ENCODE results near the gene COPS7A. TPM values are rescaled to one million over a fixed set of nuclear protein-coding genes. Genes with fewer than 3 reads are reported as not detected.

The COPS7A gene
- total RNA-seq, 4 donors from 2014 or later = 46.9 to 74.4 (median 70.0) TPM

DNA sequence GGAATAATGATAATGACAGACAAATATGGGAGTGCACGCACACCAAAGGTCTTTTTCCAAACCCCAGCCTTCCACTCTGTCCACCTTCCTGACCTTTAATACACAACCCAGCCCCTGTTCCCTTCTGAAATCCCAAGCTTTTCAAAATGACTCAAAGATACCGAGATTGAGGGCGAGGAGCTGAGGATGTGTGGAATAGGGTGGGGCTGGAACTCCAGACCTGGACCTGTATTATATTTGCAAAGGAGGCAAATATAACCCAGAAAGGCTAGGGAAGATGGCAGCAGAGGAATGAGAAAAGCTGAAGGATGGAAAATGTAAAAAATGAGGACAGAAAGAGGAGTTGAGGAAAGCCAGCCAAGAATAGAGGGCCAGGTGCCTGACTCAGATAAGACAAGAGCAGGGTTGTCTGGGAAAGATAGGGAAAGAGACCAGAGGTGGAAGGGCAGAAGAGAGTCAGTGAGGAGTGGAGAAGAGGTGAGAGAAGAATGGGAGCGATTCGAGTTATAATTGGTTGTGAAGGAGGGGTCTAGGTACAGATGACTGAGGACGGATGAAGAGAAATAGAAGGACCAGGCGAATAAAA is 41.3 kb downstream of the COPS7A start:
- 30 to 38% methylated on average over 7 of the region's 7 CpGs for WGBS, 2 donors
- TF ChIP-seq CTCF (IDR thresholded peaks at IDR 0.05) (no peak), EP300 (IDR thresholded peaks at IDR 0.05) (no peak), POLR2A (IDR thresholded peaks at IDR 0.05) (no peak)
- H3K4me1 ChIP-seq = peaks cover 3 to 57% (median 33%) of the 10 kb centered on the region in 4 donors
- H3K4me3 ChIP-seq = peak overlapping the region; percentile 59 to 84 (median 72)
- no peaks in the 10 kb centered on the region for H3K9me3 ChIP-seq
- peaks cover 0 to 10% (median 0%) of the 10 kb centered on the region in 3 donors for H3K36me3 ChIP-seq
- peak overlapping the region; percentile 90 to 96 (median 94) for H3K27ac ChIP-seq
- no peaks in the 10 kb centered on the region for H3K27me3 ChIP-seq
- no peak for DNase-seq (ENCODE audit: low spot score in 2 of 2)

GRCh38 chr12:6765634-6766581 is 42.1 kb downstream of the COPS7A start, which contains the start of gene PTMS:
TSS of gene PTMS (plus strand) at chr12:6766363. CDS start at chr12:6766706, 343 bp downstream.
- WGBS, 2 donors = 4 to 5% methylated on average over 33 to 39 of the region's 63 CpGs
- H3K9me3 ChIP-seq = no peaks in the 10 kb centered on the region
- peaks cover 0 to 17% (median 0%) of the 10 kb centered on the region in 3 donors for H3K36me3 ChIP-seq
- peak within 1 kb of the TSS; percentile 90 to 96 (median 95) for H3K27ac ChIP-seq
- no peaks in the 10 kb centered on the region for H3K27me3 ChIP-seq
- TF ChIP-seq CTCF (IDR thresholded peaks at IDR 0.05) (no peak), EP300 (IDR thresholded peaks at IDR 0.05) (peak in 1 of 2 donors; percentile 84), POLR2A (IDR thresholded peaks at IDR 0.05) (peak; percentile 9 to 70)
- H3K4me1 ChIP-seq = peaks cover 3 to 65% (median 33%) of the 10 kb centered on the region in 4 donors
- peak within 1 kb of the TSS; percentile 72 to 84 (median 78) for H3K4me3 ChIP-seq
- peak; percentile 61 to 69 for DNase-seq (ENCODE audit: low spot score in 2 of 2)

GRCh38 chr12:6766651-6767349 is 43.0 kb downstream of the COPS7A start:
- 0 to 1% methylated on average over 59 to 65 of the region's 88 CpGs for WGBS, 2 donors
- Histone ChIP-seq H3K27me3 (no peaks in the 10 kb centered on the region), H3K27ac (peak overlapping the region; percentile 90 to 96 (median 95)), H3K4me1 (peaks cover 3 to 74% (median 38%) of the 10 kb centered on the region in 4 donors), H3K9me3 (no peaks in the 10 kb centered on the region), H3K4me3 (peak overlapping the region; percentile 72 to 84 (median 78)), H3K36me3 (peaks cover 0 to 26% (median 0%) of the 10 kb centered on the region in 3 donors)
- TF ChIP-seq CTCF (IDR thresholded peaks at IDR 0.05) = peak; percentile 80 to 97 (median 92)
- TF ChIP-seq POLR2A (IDR thresholded peaks at IDR 0.05) = peak; percentile 33 to 69
- peak in 1 of 2 donors; percentile 74 for TF ChIP-seq EP300 (IDR thresholded peaks at IDR 0.05)
- DNase-seq (ENCODE audit: low spot score in 2 of 2) = peak; percentile 62 to 65

GRCh38 chr12:6767353-6768319 is 43.8 kb downstream of the COPS7A start:
- DNase-seq (ENCODE audit: low spot score in 2 of 2) = no peak
- peak overlapping the region; percentile 90 to 96 (median 95) for H3K27ac ChIP-seq
- 10% methylated on average over 35 to 38 of the region's 44 CpGs for WGBS, 2 donors
- H3K27me3 ChIP-seq = no peaks in the 10 kb centered on the region
- peaks cover 3 to 82% (median 44%) of the 10 kb centered on the region in 4 donors for H3K4me1 ChIP-seq
- TF ChIP-seq EP300 (IDR thresholded peaks at IDR 0.05) = peak in 1 of 2 donors; percentile 54
- TF ChIP-seq POLR2A (IDR thresholded peaks at IDR 0.05) = no peak
- TF ChIP-seq CTCF (IDR thresholded peaks at IDR 0.05) = no peak
- H3K36me3 ChIP-seq = peaks cover 0 to 28% (median 0%) of the 10 kb centered on the region in 3 donors
- H3K4me3 ChIP-seq = peak overlapping the region; percentile 72 to 84 (median 78)
- H3K9me3 ChIP-seq = no peaks in the 10 kb centered on the region

All from tibial nerve (tissue), 4 donors.